H1 (cell line): Measurements from ENCODE around the gene TBC1D4.

ENCODE experiments used
- CBX5 ChIP-seq: fragments of 300-800, 300-1000 bp; sonication (generic); IDR thresholded peaks from 2 replicates; pipeline ENCODE4 v1.7.1; 2016; ENCODE audit warnings: antibody characterized with exemption, low read length, low read depth
- CHD2 ChIP-seq: IDR thresholded peaks from 2 replicates; pipeline ENCODE4 v1.6.1; 2012; ENCODE audit warnings: low read length, improper control_type of control experiment
- CTCF ChIP-seq, 3 experiments: IDR thresholded peaks; 1 replicate in 2 of 3; 2 replicates in 1 of 3; pipeline versions ENCODE4 v1.5.1 to v1.6.1; 2011; ENCODE audit warnings: low read length in 3 of 3, mild to moderate bottlenecking in 3 of 3, inconsistent platforms in 2 of 3, low read depth in 1 of 3, moderate library complexity in 1 of 3; ENCODE audit not compliant: insufficient read depth in 1 of 3; ENCODE audit errors: control extremely low read depth in 1 of 3
- EGR1 ChIP-seq: IDR thresholded peaks from 2 replicates; pipeline ENCODE4 v1.6.1; 2011; ENCODE audit warnings: low read depth, low read length, borderline replicate concordance
- POLR2AphosphoS5 ChIP-seq: IDR thresholded peaks from 2 replicates; pipeline ENCODE4 v1.6.1; 2011; ENCODE audit warnings: low read depth, low read length

- TF ChIP-seq POLR2AphosphoS5 (no peak), CHD2 (no peak), CBX5 (no peak), EGR1 (no peak), CTCF (IDR thresholded peaks at IDR 0.05; ENCODE audit: control extremely low read depth in 1 of 3, insufficient read depth in 1 of 3, low read depth in 1 of 3, low read length in 3 of 3) (no peak)
Measured at GRCh38 chr13:75364131-75364713, 117.7 kb downstream of the TBC1D4 start.
